OCI-LY3 (cell line): ENCODE results near the gene GINS2.
A peak's percentile ranks its signal among the peaks of the same experiment; 100 is the strongest.

ENCODE experiments used
- H2AFZ ChIP-seq: fragments of 200-600, 300-600 bp; shearing (Covaris generic); 2 replicates; pipeline ENCODE4 v1.6.0; 2014; ENCODE audit warnings: antibody characterized with exemption, low read depth, low read length
- H3K27ac ChIP-seq: fragments of 200-600, 300-600 bp; sonication (generic); 2 replicates; pipeline ENCODE4 v1.5.1; 2014; ENCODE audit warnings: mild to moderate bottlenecking, low read length, moderate library complexity, mixed read lengths
- H3K27me3 ChIP-seq: fragments of 200-600, 300-600 bp; sonication (generic); 2 replicates; pipeline ENCODE4 v1.6.1; 2014; ENCODE audit warnings: low read depth, low read length, mixed read lengths
- H3K36me3 ChIP-seq: fragments of 200-600, 300-600 bp; sonication (generic); replicated peaks from 2 replicates; pipeline ENCODE3; 2014; ENCODE audit warnings: low read depth, low read length, mixed read lengths
- H3K4me1 ChIP-seq: fragments of 300-600, 200-600 bp; sonication (generic); 2 replicates; pipeline ENCODE4 v1.6.1; 2014; ENCODE audit warnings: low read length, mixed read lengths
- H3K4me2 ChIP-seq: fragments of 200-600, 300-600 bp; sonication (generic); 2 replicates; pipeline ENCODE4 v1.6.1; 2014; ENCODE audit warnings: low read length, mixed read lengths
- H3K4me3 ChIP-seq: fragments of 300-600, 200-600 bp; sonication (generic); 2 replicates; pipeline ENCODE4 v1.5.1; 2014; ENCODE audit warnings: antibody characterized with exemption, mild to moderate bottlenecking, low read length, moderate library complexity
- H3K79me2 ChIP-seq: fragments of 300-600, 200-600 bp; shearing (Covaris generic); 2 replicates; pipeline ENCODE4 v1.6.1; 2014; ENCODE audit warnings: mild to moderate bottlenecking, low read length, mixed read lengths
- H3K9ac ChIP-seq: fragments of 300-600, 200-600 bp; shearing (Covaris generic); 2 replicates; pipeline ENCODE4 v1.6.0; 2014; ENCODE audit warnings: mild to moderate bottlenecking, low read length, moderate library complexity
- H3K9me3 ChIP-seq: fragments of 200-600, 300-600 bp; shearing (Covaris generic); 2 replicates; pipeline ENCODE4 v1.6.1; 2014; ENCODE audit warnings: low read length, mixed read lengths; ENCODE audit not compliant: insufficient read depth
- H4K20me1 ChIP-seq: fragments of 200-600, 300-600 bp; sonication (generic); 2 replicates; pipeline ENCODE4 v1.6.1; 2016; ENCODE audit warnings: low read length, mixed read lengths; ENCODE audit not compliant: insufficient read depth
- CTCF ChIP-seq: fragments of 200-600, 300-600 bp; sonication (generic); IDR thresholded peaks from 2 replicates; pipeline ENCODE4 v1.5.1; 2014; ENCODE audit warnings: antibody characterized with exemption, low read length, low read depth
- EZH2phosphoT487 ChIP-seq: fragments of 200-600 bp; shearing (Covaris generic); IDR thresholded peaks from 2 replicates; pipeline ENCODE4 v1.6.1; 2018; ENCODE audit warnings: antibody characterized with exemption, mixed run types, low read depth

Gene GINS2

GRCh38 chr16:85719605-85720301, 31.0 kb upstream of the GINS2 start:
- Histone ChIP-seq H3K4me3 (no peak overlapping the region), H3K27ac (no peak overlapping the region), H4K20me1 (0 out of 2 replicates have a peak, but pooled peaks cover 5% of the 10 kb centered on the region), H3K79me2 (no peaks in the 10 kb centered on the region), H2AFZ (no peak overlapping the region), H3K9ac (no peak overlapping the region), H3K9me3 (no peaks in the 10 kb centered on the region), H3K27me3 (peaks cover 25% of the 10 kb centered on the region), H3K4me2 (no peak overlapping the region), H3K36me3 (no peaks in the 10 kb centered on the region), H3K4me1 (no peaks in the 10 kb centered on the region)
- TF ChIP-seq EZH2phosphoT487 (no peak), CTCF (no peak)

- no peaks in the 10 kb centered on the region for H3K9me3 ChIP-seq
- H3K79me2 ChIP-seq, result no peaks in the 10 kb centered on the region
- TF ChIP-seq CTCF (peak; percentile 86), EZH2phosphoT487 (no peak)
- H3K4me3 ChIP-seq, result no peak overlapping the region
- no peak overlapping the region for H2AFZ ChIP-seq
- H3K27me3 ChIP-seq, result peaks cover 25% of the 10 kb centered on the region
- 0 out of 2 replicates have a peak, but pooled peaks cover 5% of the 10 kb centered on the region for H4K20me1 ChIP-seq
- H3K36me3 ChIP-seq, result no peaks in the 10 kb centered on the region
- H3K27ac ChIP-seq, result no peak overlapping the region
- no peaks in the 10 kb centered on the region for H3K4me1 ChIP-seq
- peak overlapping the region; percentile 14; the same call in 1 of the 2 replicates for H3K4me2 ChIP-seq
- H3K9ac ChIP-seq, result no peak overlapping the region
These were observed 29.9 kb upstream of the GINS2 start for GRCh38 chr16:85718682-85719081.

- H3K4me2 ChIP-seq, result no peak overlapping the region
These were observed 29.4 kb upstream of the GINS2 start for GRCh38 chr16:85718153-85718477.

More at GRCh38 chr16:85718153-85718477, 29.4 kb upstream of the GINS2 start:
- no peaks in the 10 kb centered on the region for H3K9me3 ChIP-seq
- H3K36me3 ChIP-seq, result no peaks in the 10 kb centered on the region
- H3K27ac ChIP-seq, result no peak overlapping the region
- H3K27me3 ChIP-seq, result peaks cover 25% of the 10 kb centered on the region
- H2AFZ ChIP-seq, result no peak overlapping the region
- H4K20me1 ChIP-seq, result 0 out of 2 replicates have a peak, but pooled peaks cover 5% of the 10 kb centered on the region
- no peaks in the 10 kb centered on the region for H3K4me1 ChIP-seq
- TF ChIP-seq EZH2phosphoT487, result no peak
- TF ChIP-seq CTCF, result no peak
- H3K79me2 ChIP-seq, result no peaks in the 10 kb centered on the region
- H3K4me3 ChIP-seq, result no peak overlapping the region
- H3K9ac ChIP-seq, result no peak overlapping the region
